Dermis microvascular lymphatic vessel endothelial cell (primary cell): ENCODE results near the gene VAMP3. TPM values are rescaled to one million over a fixed set of nuclear protein-coding genes. Genes with fewer than 3 reads are reported as not detected.

Experiments
- DNase-seq, 2 donors: peaks; one replicate each; pipeline versions ENCODE4 v3.0.0 to v3.0.0-alpha.2; 2010; ENCODE audit warnings: low read depth in 2 of 2
- total RNA-seq: library from RNA; depleted of rRNA; stranded (reverse); fragments of >200 nt; gene quantifications from 2 replicates; pipeline ENCODE4 v1.2.1, GENCODE V29; 2014

Gene VAMP3
- total RNA-seq, 1 donor from 2014 or later: 77.0 TPM

GRCh38 chr1:7810395-7810794 is 39.3 kb downstream of the VAMP3 start:
- DNase-seq: peak in 1 of 2 donors; percentile 67

GRCh38 chr1:7811476-7811875 is 40.4 kb downstream of the VAMP3 start:
- DNase-seq: no peak

GRCh38 chr1:7813677-7814373 is 42.7 kb downstream of the VAMP3 start:
- DNase-seq: no peak

- no peak for DNase-seq
These were observed 50.2 kb downstream of the VAMP3 start for GRCh38 chr1:7821282-7821681.

- no peak for DNase-seq
These were observed 53.6 kb downstream of the VAMP3 start for GRCh38 chr1:7824701-7825100.

GRCh38 chr1:7826363-7826762 is 55.3 kb downstream of the VAMP3 start:
- no peak for DNase-seq

GRCh38 chr1:7827126-7827955 is 56.2 kb downstream of the VAMP3 start:
- peak in 1 of 2 donors; percentile 9 for DNase-seq

Other genes with a start within 250 kb of the VAMP3 start
- 0.90 and 2.1 TPM in 2 replicates for gene PER3, start 13.0 kb downstream of the VAMP3 start, total RNA-seq
- not detected in 2 replicates for gene UTS2, start 81.8 kb downstream of the VAMP3 start, total RNA-seq
- gene TNFRSF9, start 169.5 kb downstream of the VAMP3 start, total RNA-seq: 0.13 TPM in 2 replicates
- gene PARK7, start 190.4 kb downstream of the VAMP3 start, total RNA-seq: 201 and 202 TPM in 2 replicates